OCI-LY3 (cell line): ENCODE results near the gene SPDEF.

Source experiments
- H2AFZ ChIP-seq: fragments of 200-600, 300-600 bp; shearing (Covaris generic); 2 replicates; pipeline ENCODE4 v1.6.0; 2014; ENCODE audit warnings: antibody characterized with exemption, low read depth, low read length
- H3K27ac ChIP-seq: fragments of 200-600, 300-600 bp; sonication (generic); 2 replicates; pipeline ENCODE4 v1.5.1; 2014; ENCODE audit warnings: mild to moderate bottlenecking, low read length, moderate library complexity, mixed read lengths
- H3K27me3 ChIP-seq: fragments of 200-600, 300-600 bp; sonication (generic); 2 replicates; pipeline ENCODE4 v1.6.1; 2014; ENCODE audit warnings: low read depth, low read length, mixed read lengths
- H3K36me3 ChIP-seq: fragments of 200-600, 300-600 bp; sonication (generic); replicated peaks from 2 replicates; pipeline ENCODE3; 2014; ENCODE audit warnings: low read depth, low read length, mixed read lengths
- H3K4me1 ChIP-seq: fragments of 300-600, 200-600 bp; sonication (generic); 2 replicates; pipeline ENCODE4 v1.6.1; 2014; ENCODE audit warnings: low read length, mixed read lengths
- H3K4me2 ChIP-seq: fragments of 200-600, 300-600 bp; sonication (generic); 2 replicates; pipeline ENCODE4 v1.6.1; 2014; ENCODE audit warnings: low read length, mixed read lengths
- H3K4me3 ChIP-seq: fragments of 300-600, 200-600 bp; sonication (generic); 2 replicates; pipeline ENCODE4 v1.5.1; 2014; ENCODE audit warnings: antibody characterized with exemption, mild to moderate bottlenecking, low read length, moderate library complexity
- H3K79me2 ChIP-seq: fragments of 300-600, 200-600 bp; shearing (Covaris generic); 2 replicates; pipeline ENCODE4 v1.6.1; 2014; ENCODE audit warnings: mild to moderate bottlenecking, low read length, mixed read lengths
- H3K9ac ChIP-seq: fragments of 300-600, 200-600 bp; shearing (Covaris generic); 2 replicates; pipeline ENCODE4 v1.6.0; 2014; ENCODE audit warnings: mild to moderate bottlenecking, low read length, moderate library complexity
- H3K9me3 ChIP-seq: fragments of 200-600, 300-600 bp; shearing (Covaris generic); 2 replicates; pipeline ENCODE4 v1.6.1; 2014; ENCODE audit warnings: low read length, mixed read lengths; ENCODE audit not compliant: insufficient read depth
- H4K20me1 ChIP-seq: fragments of 200-600, 300-600 bp; sonication (generic); 2 replicates; pipeline ENCODE4 v1.6.1; 2016; ENCODE audit warnings: low read length, mixed read lengths; ENCODE audit not compliant: insufficient read depth
- EZH2phosphoT487 ChIP-seq: fragments of 200-600 bp; shearing (Covaris generic); IDR thresholded peaks from 2 replicates; pipeline ENCODE4 v1.6.1; 2018; ENCODE audit warnings: antibody characterized with exemption, mixed run types, low read depth
- TF ChIP-seq, protein P1 (sequence below): fragments of 200-600, 300-600 bp; sonication (generic); IDR thresholded peaks from 2 replicates; pipeline ENCODE4 v1.5.1; 2014; ENCODE audit warnings: antibody characterized with exemption, low read length, low read depth

SPDEF gene

GRCh38 chr6:34553146-34553545 lies 3.0 kb downstream of the SPDEF start:
- no peaks in the 10 kb centered on the region for H3K9me3 ChIP-seq
- H3K4me1 ChIP-seq, result peaks cover 4% of the 10 kb centered on the region; the same call in 1 of the 2 replicates
- H2AFZ ChIP-seq, result no peak overlapping the region
- H3K27ac ChIP-seq, result no peak overlapping the region
- H4K20me1 ChIP-seq, result no peaks in the 10 kb centered on the region
- H3K4me3 ChIP-seq, result no peak overlapping the region
- no peaks in the 10 kb centered on the region for H3K27me3 ChIP-seq
- TF ChIP-seq EZH2phosphoT487, result no peak
- TF ChIP-seq, protein P1, sequence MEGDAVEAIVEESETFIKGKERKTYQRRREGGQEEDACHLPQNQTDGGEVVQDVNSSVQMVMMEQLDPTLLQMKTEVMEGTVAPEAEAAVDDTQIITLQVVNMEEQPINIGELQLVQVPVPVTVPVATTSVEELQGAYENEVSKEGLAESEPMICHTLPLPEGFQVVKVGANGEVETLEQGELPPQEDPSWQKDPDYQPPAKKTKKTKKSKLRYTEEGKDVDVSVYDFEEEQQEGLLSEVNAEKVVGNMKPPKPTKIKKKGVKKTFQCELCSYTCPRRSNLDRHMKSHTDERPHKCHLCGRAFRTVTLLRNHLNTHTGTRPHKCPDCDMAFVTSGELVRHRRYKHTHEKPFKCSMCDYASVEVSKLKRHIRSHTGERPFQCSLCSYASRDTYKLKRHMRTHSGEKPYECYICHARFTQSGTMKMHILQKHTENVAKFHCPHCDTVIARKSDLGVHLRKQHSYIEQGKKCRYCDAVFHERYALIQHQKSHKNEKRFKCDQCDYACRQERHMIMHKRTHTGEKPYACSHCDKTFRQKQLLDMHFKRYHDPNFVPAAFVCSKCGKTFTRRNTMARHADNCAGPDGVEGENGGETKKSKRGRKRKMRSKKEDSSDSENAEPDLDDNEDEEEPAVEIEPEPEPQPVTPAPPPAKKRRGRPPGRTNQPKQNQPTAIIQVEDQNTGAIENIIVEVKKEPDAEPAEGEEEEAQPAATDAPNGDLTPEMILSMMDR, result no peak
- H3K79me2 ChIP-seq, result no peaks in the 10 kb centered on the region
- no peak overlapping the region for H3K9ac ChIP-seq
- H3K36me3 ChIP-seq, result no peaks in the 10 kb centered on the region
- H3K4me2 ChIP-seq, result no peak overlapping the region

DNA sequence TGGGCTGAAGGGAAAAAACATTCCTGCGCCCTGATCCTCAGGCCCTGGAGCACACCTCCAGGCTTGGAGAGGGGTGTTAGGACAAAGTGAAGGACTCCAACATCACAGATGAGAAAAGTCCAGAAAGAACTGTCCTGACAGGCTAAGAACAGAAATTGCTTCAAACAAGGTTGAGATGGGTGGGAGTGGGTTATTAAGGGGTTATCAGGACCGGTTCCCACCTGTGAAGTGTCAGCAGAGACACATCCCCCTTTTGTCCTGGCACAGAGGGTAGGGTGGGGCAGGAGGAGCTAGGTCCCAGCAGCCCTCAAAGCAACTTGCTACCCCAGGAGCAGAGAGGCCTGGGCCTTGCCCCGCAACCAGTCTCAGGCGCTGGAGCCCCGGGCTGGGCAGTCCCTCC lies 3.5 kb downstream of the SPDEF start:
- no peaks in the 10 kb centered on the region for H4K20me1 ChIP-seq
- no peaks in the 10 kb centered on the region for H3K27me3 ChIP-seq
- no peaks in the 10 kb centered on the region for H3K9me3 ChIP-seq
- no peak overlapping the region for H2AFZ ChIP-seq
- H3K79me2 ChIP-seq, result no peaks in the 10 kb centered on the region
- no peak for TF ChIP-seq EZH2phosphoT487
- TF ChIP-seq, protein P1, result no peak
- H3K9ac ChIP-seq, result no peak overlapping the region
- no peak overlapping the region for H3K4me2 ChIP-seq
- no peak overlapping the region for H3K4me3 ChIP-seq
- no peaks in the 10 kb centered on the region for H3K36me3 ChIP-seq
- H3K27ac ChIP-seq, result no peak overlapping the region
- peaks cover 4% of the 10 kb centered on the region; the same call in 1 of the 2 replicates for H3K4me1 ChIP-seq

GRCh38 chr6:34551720-34552119 lies 4.4 kb downstream of the SPDEF start:
- TF ChIP-seq, protein P1, result no peak
- TF ChIP-seq EZH2phosphoT487, result no peak
- no peak overlapping the region for H3K27ac ChIP-seq
- H3K4me3 ChIP-seq, result no peak overlapping the region
- H3K36me3 ChIP-seq, result no peaks in the 10 kb centered on the region
- no peak overlapping the region for H3K9ac ChIP-seq
- H4K20me1 ChIP-seq, result no peaks in the 10 kb centered on the region
- H3K79me2 ChIP-seq, result no peaks in the 10 kb centered on the region
- H3K4me2 ChIP-seq, result no peak overlapping the region
- H3K27me3 ChIP-seq, result no peaks in the 10 kb centered on the region
- peaks cover 4% of the 10 kb centered on the region; the same call in 1 of the 2 replicates for H3K4me1 ChIP-seq
- H2AFZ ChIP-seq, result no peak overlapping the region
- H3K9me3 ChIP-seq, result no peaks in the 10 kb centered on the region

DNA sequence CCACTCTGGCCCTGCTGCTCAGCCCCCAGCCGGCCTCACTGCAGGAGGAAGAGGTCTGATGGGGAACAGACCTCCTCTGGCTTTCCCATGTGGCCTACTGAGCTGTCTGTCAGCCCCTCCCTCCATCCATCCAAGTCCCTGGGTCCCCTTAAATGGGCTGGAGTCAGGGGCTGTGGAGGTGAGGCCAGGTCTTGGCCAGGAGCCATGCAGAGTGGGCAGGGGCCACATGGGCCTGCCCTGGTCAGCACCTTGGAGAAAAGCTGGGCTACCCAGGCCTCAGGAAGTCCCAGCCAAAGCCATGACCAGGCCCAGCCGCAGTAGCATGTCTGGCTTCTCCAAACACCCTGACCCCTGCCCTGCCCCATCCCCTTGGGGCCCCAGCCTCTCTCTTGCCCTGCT lies 6.3 kb downstream of the SPDEF start:
- TF ChIP-seq EZH2phosphoT487, result no peak
- TF ChIP-seq, protein P1, result no peak
- Histone ChIP-seq H3K27me3 (no peaks in the 10 kb centered on the region), H4K20me1 (no peaks in the 10 kb centered on the region), H3K4me3 (no peak overlapping the region), H3K9ac (no peak overlapping the region), H3K36me3 (no peaks in the 10 kb centered on the region), H2AFZ (no peak overlapping the region), H3K79me2 (no peaks in the 10 kb centered on the region), H3K4me1 (peaks cover 4% of the 10 kb centered on the region; the same call in 1 of the 2 replicates), H3K4me2 (no peak overlapping the region), H3K9me3 (no peaks in the 10 kb centered on the region), H3K27ac (no peak overlapping the region)
